LHCN-M2 (cell line): ENCODE measurements around the gene UGT3A1. TPM values are rescaled to one million over a fixed set of nuclear protein-coding genes. Genes with fewer than 3 reads are reported as not detected.
"Not testable (repeated sequence)": the region's sequence is repeated elsewhere in the genome, so short reads cannot be mapped to it uniquely, and the experiment has no call there.

Experiments used
- DNase-seq: peaks from one replicate; pipeline ENCODE4 v3.0.0-alpha.2; 2012; ENCODE audit warnings: low read depth
- total RNA-seq: library from RNA; depleted of rRNA; stranded (reverse); fragments of >200 nt; gene quantifications from 2 replicates; pipeline ENCODE4 v1.2.3, GENCODE V29; 2014

UGT3A1 gene
- total RNA-seq, 1 experiment from 2014 or later: not detected

DNA sequence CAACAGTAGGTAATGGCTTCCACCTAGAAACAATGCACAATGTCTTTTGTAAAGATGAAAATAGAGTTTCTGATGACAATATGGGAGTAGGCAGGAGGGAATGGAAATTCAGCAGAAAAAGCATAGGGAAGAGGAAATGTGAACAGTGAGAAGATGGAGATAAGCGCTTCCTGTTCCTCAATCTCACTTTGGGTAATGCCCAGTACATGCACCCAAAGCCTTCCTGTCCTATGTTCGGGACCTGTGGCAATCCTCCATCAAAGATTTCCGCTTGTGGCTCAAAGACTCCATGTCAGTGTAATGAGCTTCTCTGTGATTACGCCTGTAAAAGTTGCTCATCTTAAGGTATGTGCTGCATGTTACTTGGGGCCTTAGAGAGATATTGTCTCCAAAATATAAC, 2.7 kb downstream of the UGT3A1 start:
- DNase-seq: no peak

DNA sequence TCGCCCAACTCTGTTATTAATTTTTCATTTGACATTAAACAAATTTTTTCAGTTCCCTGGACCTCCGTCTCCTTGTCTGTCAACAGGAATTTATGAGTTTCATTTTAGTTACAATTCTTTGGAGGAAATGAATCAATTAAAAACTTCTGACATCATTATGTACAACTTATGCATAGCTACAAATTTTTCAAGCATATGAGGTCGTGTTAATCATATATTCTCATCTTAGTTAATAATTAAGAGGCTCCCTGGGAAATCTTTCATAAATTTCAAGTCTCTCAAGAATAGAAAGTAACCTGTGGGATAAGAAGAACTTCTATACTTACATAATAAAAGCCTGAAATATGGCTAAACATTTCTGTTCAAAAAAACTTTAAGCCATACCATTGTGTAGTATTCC, 3.4 kb downstream of the UGT3A1 start:
- no peak for DNase-seq

DNA sequence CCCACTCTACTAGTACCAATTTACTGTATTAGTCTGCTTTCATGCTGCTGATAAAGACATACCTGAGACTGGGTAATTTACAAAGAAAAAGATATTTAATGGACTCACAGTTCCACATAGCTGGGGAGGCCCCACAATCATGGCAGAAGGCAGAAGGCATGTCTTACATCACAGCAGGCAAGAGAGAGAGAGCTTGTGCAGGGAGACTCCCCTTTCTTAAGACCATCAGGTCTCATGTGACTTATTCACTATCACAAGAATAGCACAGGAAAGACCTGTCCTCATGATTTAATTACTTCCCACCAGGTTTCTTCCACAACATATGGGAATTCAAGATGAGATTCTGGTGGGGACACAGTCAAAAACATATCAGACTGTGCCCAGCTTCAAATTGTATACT, 11.5 kb downstream of the UGT3A1 start:
- no peak for DNase-seq

GRCh38 chr5:35976859-35977258, 14.3 kb downstream of the UGT3A1 start:
- not testable (repeated sequence) for DNase-seq

DNA sequence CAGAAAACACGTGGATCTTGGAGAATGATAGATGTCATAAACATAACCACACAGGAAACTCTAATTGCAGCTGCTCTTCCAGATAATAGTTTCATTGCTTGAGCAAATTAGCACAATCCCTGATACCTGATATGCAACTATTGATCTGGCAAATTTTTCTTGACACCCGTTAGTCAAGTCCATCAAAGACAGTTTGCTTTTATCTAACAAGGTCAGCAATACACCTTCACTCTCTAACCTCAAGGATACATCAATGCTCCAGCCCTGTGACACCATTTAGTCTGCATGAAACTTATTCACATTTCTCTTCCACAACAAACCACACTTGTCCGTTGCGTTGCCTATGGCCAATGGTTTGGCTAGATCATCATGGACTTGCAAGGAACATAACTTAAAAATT, 16.6 kb downstream of the UGT3A1 start:
- DNase-seq: no peak

GRCh38 chr5:35971878-35972210, 19.3 kb downstream of the UGT3A1 start:
- no peak for DNase-seq

GRCh38 chr5:35971186-35971877, 19.9 kb downstream of the UGT3A1 start:
- DNase-seq: peak; percentile 8

DNA sequence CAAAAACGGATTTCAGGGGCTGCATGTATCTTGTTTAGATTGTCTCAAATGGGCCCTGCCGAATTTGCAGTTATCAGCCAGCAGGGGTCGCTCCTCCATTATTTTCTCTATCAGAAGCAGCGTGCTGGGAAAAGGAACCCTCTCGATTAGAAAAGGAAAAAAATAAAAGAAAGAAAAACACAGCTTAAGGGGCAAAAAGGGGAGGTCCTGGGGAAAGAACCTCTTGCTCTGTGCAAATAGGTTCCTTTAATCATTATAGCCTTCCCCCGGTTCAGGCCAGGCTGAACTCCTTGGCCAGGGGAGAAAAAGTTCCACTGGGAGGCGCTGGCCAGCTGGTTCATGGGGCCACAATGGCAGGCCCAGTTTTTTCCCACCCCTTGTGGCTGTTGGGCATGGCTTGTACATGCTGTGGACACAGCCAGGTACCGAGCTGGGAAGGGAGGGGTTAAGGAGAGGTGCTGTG, 27.8 kb downstream of the UGT3A1 start:
- DNase-seq: peak; percentile 19

DNA sequence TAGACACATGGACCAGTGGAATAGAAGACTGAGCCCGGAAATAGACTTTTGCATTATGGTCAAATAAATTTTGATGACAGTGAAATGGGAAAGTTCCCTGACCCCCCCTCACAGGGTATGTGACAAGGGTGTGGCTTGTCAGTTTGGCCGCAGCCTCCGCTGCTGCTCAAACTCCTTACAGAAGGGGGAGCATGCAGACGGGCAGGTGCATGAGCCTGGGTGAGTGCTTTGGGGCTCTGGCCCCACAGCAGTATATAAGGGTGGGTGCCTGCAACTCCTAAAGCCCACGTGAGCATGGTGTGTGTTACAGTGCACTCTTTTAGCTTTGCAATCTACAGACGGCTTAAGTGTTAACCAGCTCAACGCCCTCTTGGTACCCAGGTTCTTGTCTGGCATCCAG, 30.9 kb downstream of the UGT3A1 start:
- DNase-seq: no peak

- DNase-seq: peak; percentile 10
These were observed 34.8 kb downstream of the UGT3A1 start for GRCh38 chr5:35956429-35956828.

GRCh38 chr5:35954175-35954574, 37.0 kb downstream of the UGT3A1 start:
- DNase-seq: no peak

GRCh38 chr5:35947085-35947484, 44.1 kb downstream of the UGT3A1 start:
- DNase-seq: no peak

- DNase-seq: no peak
These were observed 51.6 kb downstream of the UGT3A1 start for GRCh38 chr5:35939639-35940038.

DNA sequence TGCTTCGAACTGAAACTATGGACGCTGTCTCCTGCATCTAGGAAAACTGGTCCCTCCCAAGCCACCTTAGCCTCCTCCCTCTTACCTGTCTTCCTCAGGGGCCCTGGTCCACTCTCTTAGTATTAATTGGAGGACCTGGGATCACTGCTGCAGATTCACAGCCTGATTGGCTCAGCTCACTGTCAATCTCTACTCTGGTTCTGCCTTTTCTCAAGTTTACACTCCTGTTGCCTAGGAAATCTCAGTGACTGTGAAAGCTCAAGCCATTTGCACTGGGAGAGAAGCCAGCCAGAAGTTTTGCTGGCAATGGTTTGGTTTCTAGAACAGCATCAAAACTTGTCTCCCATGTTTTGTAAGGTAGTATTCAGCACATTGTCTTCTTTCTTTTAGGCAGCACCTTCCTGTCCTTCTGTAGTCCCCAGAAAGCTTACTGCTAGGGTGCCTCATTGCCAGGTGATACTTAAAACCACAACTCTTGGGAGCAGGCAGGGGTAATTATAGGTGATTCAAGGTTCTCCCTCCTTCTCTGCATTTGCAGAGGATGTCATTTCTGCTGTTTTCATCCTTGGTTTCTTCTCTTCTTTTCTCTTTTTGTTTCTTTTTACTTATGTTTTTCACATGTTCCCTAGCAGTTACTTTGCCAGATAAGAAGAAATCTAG, 52.5 kb downstream of the UGT3A1 start, which contains the start of gene CAPSL:
Gene CAPSL (minus strand): TSS at position 55 of the 660 bp plus-strand sequence. CDS start 17,502 bp downstream, outside the sequence.
- DNase-seq: peak; percentile 47

DNA sequence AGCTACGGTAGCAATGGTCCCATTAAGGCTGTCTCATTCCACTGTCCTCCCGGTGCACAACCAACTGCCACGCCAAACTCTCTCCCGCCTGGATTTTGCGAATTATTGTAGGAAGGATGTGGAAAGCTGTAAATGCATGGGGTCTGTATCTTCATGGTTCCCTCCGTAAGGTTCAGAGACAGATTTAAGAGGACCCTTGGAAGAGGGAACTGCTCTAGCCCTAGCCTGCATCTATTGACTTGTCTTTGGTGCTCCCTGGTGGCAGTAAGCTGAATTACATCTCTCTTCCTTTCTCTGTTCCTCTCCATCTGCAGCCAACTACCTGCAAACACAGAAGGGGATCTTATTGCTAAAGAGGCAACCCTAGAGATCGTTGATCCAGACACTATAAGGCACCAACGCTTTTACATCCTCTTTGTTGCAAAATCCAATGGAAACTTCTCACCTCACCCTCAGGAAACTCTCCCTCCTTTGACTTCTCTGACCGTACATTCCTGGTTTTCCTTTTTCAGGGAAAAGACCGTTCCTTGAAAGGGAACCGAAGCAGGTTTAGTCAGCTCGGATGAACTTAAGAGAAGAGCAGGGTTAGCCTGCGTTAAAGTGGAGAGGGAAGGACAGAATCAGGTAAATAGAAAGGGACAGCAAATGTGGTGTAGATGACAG, 64.7 kb downstream of the UGT3A1 start:
- DNase-seq: peak; percentile 51

- peak; percentile 68 for DNase-seq
These were observed 66.1 kb downstream of the UGT3A1 start for GRCh38 chr5:35924950-35925722.

DNA sequence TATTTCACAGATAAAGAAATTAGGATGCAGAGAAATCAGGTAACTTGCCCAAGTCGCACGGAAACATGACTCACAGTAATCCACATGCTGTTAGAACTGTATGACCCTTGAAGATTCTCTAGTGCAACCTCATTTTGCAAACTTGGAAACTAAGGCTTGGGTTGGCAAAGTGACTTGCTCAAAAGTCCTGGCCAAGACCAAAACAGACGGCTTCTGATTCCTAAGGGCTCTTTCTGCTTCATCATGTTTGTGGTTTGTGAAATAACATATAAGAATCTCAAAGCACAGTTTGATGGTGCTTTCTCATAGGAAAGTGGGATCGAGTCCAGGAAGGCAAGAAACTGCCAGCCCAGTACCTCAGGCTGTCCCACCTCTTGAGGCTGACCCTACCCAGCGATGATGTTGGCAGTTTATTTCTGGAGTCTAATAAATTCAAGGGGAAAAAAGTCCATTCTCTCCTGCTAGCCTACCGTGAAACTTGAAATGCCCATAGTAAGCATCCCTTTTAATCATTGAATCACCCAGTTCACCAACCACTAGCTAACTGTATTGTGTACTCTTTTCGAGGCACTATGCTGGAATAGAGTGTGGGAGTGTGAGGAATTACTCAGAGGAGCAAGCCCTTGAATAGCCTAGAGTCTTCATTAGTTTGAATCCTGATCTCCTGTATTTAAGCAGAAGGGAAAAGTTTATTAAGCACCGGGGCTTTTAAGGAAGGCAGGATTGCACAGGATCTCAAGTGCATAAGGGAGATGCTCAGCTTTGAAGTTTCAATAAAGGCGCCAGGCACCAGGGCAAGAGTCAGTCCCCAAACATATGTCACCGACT, 66.9 kb downstream of the UGT3A1 start:
- peak; percentile 54 for DNase-seq

DNA sequence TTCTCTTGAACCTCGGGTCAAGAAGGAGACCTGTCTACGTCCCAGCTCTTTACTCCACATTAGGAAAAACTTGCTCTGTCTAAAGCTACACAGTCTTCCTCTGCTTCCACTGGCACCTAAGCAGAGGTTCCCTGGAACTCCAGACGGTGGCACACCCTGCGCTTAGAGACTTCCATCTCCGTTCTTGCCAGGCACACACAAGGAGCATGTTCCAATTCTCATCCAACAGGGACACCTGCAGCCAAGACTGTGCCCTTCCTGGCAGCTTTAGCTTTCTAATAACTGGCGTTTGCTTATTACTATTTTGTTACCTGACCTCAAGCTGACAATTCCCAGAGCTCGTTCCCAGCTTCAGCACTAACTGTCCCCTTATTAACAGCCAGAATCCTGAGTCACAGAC, 68.7 kb downstream of the UGT3A1 start:
- no peak for DNase-seq

- no peak for DNase-seq
These were observed 69.3 kb downstream of the UGT3A1 start for GRCh38 chr5:35921930-35922329.

DNA sequence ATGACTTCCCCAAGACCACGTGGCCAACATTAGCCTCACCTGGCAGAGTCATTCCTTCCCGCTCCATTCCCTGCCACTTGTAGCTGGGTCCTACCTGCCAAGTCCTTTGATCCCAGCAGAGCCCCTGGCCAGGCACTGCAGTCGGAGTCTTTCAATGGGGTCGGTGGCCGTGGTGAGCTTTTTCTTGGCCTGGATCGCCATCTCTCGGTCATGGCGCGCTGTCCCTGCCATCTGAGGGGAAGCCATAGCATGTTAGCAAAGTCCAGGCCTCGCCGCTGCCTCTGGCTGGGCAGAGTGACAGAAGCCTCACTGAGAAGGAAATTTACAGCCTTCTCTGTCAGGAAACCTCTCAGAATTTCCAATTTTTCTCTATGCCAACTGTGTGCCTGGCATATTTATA, 70.3 kb downstream of the UGT3A1 start:
- DNase-seq: no peak

- DNase-seq: peak; percentile 66
These were observed 72.0 kb downstream of the UGT3A1 start for GRCh38 chr5:35919191-35919590.
